IPS DF 4.7 (cell line): ENCODE results near the gene CDKL4.
"Not testable (repeated sequence)": the region's sequence is repeated elsewhere in the genome, so short reads cannot be mapped to it uniquely, and the experiment has no call there.

Experiments
- DNase-seq: peaks from one replicate; pipeline ENCODE4 v3.0.0-alpha.2; 2013; ENCODE audit warnings: low spot score; ENCODE audit errors: extremely low read depth

Gene CDKL4

DNA sequence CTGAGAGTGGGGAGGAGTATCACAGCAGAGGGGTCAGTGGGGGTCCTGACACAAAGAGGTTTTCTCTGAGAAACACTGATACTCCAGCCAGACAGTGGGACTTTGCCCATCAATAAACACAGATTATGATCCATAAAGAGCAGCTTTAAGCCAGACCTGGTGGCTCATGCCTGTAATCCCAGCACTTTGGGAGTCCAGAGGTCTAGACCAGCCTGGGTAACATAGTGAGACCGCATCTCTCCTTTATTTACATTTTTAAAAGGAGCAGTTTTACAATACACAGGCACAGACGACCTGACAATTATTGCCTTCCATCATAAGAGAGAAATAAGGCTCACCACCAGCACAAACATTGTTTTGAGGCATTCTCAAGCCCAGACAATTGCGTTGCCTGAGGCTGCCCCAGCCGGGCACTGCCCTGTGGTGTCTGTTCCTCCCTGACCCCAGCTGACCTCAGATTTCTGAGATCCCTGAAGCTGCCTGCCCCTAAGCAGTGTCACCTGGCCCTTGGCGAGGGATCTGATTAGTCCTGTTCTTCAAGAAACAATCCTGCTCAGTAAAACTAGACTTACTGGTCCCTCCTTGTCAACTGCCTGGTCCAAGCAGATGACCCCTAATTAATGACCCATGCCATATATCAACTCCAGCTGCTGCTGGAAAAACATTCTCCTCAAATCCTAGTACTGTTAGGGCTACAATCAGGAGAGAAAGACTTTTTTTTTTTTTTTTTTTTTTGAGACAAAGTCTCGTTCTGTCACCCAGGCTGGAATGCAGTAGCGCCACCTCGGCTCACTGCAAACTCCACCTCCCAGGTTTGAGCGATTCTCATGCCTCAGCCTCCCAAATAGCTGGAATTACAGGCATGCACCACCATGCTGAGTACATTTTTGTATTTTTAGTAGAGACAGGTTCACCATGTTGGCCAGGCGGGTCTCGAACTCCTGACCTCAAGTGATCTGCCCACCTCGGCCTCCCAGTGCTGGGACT is 63.5 kb downstream of the CDKL4 start:
- no peak for DNase-seq

DNA sequence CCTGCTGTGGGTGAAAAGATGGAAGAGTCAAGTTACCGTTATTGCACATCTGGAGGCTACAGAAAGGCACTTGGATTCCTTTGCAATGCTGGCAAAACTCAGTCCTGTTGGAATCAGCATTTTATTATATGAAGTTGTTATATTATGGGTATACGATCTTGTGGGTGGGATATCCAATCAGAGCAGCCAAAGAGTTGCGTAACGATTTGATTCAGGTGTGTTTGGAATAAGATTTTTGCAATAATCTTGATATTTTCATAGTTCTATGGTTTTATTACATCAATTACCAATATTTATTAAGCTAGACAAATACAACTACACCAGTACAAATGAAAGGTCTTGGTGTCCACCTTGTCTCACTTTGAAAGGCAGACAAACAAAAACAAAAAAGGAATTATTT is 65.0 kb downstream of the CDKL4 start:
- no peak for DNase-seq

DNA sequence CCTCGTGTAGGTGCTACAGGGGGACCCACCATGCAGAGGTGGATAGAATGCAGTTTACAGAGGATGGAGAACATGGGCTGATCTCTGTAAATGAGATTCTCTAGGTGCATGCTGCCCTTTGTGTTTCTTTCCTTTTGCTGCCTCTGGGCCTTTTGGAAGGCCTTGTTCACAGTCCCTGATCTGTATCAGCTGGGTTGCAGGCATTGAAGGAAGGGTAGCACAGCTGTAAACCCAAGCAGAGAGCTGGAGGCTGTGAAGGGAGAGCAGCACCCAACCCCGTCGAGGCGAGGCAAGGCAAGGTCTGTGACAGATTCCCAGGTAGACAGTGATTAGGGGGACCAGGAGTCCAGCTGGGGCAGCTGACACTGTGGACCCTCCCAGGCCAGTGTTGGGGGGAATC is 66.8 kb downstream of the CDKL4 start:
- DNase-seq, result no peak

DNA sequence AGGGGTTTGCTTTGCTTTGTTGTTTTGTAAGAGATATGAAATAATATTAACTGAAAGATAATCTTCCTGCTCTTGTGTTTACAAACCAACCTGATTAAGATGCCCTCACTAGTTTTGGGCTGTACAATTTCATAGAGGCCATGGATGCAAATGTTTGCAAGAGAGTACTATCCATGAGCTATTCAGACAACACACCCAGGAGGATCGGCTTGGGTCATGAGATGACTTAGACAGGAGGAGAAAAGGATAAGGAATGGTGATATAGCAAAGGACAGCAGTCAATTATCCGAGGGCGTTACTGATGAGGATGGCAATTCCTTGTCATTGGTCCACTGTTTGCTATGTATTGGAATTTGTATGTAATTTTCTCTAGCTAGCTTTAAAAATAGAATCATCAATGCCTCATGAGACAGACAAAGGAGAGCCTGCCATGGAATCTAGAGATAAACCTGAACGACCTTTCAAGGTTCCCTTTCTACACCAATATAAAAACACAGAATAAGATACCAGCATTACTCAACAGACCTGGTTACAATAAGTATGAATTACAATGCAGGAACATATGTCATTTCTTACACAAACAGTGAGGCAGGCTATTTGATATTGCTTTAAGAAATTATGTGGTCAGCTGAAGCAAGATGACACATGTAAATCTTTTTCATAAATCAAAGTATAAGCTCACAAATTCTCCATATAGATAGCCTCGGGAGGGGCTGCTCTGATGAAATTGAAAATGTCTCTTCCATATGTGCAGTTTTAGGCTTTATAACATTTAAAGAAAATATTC is 68.6 kb downstream of the CDKL4 start:
- no peak for DNase-seq

DNA sequence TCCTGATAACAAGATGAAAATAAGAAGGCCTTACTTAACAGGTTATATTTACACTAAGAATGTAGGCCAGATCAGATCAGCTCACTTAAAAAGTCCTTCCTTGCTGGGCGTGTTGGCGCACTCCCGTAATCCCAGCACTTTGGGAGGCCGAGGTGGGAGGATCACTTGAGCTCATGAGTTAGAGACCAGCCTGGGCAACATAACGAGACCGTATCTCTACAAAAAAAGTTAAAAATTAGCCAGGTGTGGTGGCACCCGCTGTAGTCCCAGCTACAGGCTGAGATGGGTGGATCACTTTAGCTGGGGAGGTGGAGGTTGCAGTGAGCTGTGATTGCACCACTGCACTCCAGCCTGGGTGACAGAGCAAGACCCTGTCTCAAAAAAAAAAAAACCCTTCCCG is 69.7 kb downstream of the CDKL4 start:
- no peak for DNase-seq

DNA sequence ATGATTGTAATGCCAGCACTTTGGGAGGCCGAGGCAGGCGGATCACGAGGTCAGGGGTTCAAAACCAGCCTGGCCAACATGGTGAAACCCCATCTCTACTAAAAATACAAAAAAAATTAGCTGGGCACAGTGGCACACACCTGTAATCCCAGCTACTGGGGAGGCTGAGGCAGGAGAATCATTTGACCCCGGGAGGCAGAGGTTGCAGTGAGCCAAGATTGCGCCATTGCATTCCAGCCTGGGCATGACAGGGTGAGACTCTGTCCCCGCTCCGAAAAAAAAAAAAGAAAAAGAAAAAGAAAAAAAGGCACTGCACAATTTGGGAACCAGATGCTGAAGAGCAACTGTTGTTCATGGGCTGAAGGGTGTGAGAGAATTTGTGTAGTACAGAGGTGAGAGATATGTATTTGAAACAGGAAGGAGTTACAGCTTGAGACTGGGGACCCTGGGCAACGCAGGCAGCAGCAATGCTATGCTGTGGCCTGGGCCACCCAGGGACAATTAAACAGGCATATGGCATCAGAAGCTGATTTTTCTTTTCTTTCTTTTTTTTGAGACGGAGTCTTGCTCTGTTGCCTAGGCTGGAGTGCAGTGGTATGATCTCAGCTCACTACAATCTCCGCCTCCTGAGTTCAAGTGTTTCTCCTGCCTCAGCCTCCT is 71.6 kb downstream of the CDKL4 start:
- not testable (repeated sequence) for DNase-seq

DNA sequence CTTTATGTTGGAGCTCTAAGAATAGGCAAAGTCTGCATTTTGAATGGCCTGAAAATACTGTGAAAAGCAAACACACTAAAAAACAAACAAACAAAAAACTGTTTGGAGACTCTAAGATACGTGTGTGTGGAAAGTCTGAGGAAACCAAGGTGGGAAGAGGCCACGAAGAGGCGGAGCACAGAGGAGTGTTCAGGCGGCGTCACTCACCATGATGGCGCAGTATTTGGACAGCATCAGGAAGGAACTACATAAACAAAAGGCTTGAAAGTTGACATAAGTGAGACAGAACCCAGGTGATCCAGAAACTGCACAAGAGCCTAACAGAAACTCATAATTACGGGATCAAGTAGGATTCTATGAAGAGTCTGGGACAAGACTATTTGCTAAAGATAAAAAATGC is 72.1 kb downstream of the CDKL4 start:
- no peak for DNase-seq

DNA sequence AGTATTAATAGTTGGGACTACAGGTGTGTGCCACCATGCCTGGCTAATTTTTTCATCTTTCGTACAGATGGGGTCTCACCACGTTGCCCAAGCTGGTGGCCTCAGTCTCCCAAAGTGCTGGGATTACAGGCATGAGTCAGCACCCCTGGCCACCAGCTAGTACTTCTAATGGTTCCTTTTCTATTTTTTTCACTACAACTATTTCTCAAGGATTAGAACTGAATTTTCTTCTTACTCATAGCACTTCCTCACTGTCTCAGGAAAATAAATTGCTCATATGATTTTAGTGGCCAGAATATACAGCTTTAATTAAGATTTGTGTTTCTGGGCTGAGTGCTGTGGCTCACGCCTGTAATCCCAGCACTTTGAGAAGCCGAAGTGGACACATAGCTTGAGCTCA is 79.7 kb downstream of the CDKL4 start:
- DNase-seq, result no peak

DNA sequence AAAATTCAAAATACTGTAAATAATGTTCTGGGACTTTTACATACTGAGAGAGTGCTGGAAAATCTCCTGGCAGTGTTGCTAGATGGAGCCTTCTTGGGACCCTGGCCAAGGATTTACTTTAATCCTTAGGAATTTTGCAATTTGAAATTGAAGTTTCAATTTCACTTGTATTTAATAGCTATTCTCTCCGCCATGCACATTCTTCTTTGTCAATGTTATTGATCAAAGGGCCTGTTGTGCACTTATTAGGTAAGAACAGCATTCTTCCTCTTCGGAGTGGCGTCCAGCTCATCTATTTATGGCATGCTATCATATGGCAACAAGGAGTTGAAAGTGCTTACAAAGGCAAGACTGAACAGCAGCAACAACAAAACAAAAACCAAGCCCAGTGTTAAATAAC is 82.8 kb downstream of the CDKL4 start:
- no peak for DNase-seq

DNA sequence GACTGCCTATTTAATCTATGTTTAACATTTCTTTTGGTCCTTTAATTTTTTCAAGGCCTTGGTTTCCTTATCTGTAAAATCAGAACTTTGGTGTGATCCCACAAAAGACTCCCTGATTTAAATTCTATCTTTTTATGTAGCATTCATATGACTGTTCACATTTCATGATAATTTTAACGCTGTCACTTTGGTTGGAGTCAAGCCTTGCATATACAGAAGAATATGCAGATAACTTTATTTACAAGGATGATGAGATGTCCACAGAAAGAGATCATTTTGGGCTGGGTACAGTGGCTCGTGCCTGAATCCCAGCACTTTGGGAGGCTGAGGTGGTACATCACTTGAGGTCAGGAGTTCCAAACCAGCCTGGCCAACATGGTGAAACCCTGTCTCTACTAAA is 84.5 kb downstream of the CDKL4 start:
- no peak for DNase-seq

DNA sequence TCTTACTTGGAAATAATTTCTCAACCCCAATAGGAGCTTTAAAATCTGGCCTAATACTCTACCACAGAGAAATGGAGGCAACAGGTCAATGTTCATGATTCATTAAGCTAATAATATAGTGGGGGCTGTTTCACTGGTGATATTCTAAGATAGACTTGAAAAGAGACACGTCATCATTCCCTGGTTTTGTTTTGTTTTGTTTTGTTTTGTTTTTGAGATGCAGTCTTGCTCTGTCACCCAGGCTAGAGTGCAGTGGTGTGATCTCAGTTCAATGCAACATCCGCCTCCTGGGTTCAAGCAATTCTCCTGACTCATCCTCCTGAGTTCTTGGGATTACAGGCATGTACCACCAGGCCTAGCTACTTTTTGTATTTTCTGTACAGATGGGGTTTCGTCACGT is 85.4 kb downstream of the CDKL4 start:
- DNase-seq, result no peak

DNA sequence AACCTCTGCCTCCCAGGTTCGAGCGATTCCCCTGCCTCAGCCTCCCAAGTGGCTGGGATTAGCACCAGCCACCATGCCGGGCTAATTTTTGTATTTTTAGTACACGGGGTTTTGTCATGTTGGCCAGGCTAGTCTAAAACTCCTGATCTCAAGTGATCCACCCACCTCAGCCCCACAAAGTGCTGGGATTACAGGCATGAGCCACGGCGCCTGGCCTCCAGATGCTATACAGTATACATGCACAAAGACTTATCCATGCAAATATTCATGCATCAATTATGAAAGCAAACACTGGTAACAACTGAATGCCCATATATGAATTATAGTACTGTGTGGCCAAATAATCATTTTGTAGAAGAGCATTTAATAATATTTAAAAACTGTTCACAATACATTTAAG is 86.9 kb downstream of the CDKL4 start:
- no peak for DNase-seq

DNA sequence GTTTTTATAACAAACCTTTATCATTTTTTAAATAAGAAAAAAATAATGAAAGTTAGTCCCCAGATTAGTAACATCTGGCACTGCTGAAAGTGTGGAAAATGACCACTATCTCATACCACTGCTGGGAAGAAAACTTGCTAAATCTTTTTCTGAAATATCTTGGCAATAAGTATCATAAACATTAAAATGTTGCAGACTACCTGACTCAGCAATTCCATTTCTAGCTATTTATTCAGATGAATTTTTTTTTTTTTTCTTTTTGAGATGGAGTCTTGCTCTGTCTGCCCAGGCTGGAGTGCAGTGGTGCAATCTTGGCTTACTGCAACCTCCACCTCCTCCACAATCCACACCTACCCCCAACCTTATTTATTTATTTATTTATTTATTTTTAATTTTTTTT is 87.7 kb downstream of the CDKL4 start:
- no peak for DNase-seq

DNA sequence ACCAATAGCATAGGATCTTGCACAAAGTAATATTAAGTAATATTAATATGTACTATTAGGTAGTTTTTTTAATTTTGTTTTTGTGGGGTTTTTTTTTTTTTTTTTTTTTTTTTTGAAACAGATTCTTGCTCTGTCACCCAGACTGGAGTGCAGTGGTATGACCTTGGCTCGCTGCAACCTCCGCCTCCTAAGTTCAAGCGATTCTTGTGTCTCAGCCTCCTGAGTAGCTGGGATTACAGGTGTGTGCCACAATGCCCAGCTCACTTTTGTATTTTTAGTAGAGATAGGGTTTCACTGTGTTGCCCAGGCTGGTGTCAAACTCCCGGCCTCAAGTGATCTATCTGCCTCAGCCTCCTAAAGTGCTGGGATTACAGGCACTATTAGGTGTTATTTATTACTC is 88.2 kb downstream of the CDKL4 start:
- DNase-seq, result not testable (repeated sequence)

DNA sequence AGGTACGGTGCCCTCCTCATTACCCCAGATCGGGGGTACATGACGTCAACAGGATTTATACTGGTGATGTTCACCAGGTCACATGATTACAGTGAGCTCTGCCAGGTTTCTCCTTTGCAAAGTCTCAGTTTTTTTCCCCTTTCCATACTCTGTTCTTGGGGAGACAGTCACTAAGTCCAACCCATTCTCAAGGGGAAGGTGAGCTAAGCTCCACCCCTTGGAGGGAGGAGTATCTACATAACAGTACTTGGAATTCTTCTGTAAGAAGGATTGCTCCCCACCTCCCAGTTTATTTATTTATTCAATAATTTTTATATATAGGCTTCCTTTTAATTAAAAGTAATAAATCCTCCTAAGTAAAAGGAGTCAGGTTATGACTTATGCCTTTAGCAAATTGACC is 88.8 kb downstream of the CDKL4 start:
- DNase-seq, result no peak

DNA sequence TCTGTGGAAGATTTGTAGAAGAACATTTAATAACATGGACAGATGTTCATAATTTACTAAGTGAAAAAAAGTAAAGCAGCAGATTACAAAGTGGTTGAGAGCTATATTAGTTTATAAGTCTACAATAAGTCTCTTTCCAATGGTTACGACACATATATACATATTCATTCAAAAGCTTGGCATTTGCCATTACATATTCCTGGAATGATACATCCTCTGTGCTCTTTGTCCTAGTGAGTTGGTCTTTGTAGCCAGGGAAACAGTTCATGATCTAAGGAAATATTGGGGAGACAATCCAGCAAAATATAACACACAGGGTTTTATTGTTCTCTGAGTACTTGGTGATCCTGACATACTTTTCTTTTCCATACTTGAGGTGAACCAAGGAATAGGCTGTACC is 90.5 kb downstream of the CDKL4 start:
- no peak for DNase-seq

DNA sequence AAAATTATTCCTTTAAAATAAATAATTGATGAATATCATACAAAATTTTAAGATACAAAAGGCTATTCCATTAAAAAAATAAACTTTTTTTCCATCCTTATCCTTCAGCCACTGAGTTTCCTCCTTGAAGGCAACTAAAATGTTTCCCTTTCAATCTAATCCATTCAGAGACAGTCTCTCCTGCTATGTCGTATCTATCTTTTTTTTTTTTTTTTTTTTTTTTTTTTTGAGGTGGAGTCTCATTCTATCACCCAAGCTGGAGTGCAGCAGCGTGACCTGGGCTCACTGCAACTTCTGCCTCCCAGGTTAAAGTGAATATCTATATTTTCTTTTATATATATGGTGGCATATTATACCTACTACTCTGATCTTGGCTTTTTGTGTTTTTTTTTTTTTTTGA is 91.3 kb downstream of the CDKL4 start:
- DNase-seq, result no peak

DNA sequence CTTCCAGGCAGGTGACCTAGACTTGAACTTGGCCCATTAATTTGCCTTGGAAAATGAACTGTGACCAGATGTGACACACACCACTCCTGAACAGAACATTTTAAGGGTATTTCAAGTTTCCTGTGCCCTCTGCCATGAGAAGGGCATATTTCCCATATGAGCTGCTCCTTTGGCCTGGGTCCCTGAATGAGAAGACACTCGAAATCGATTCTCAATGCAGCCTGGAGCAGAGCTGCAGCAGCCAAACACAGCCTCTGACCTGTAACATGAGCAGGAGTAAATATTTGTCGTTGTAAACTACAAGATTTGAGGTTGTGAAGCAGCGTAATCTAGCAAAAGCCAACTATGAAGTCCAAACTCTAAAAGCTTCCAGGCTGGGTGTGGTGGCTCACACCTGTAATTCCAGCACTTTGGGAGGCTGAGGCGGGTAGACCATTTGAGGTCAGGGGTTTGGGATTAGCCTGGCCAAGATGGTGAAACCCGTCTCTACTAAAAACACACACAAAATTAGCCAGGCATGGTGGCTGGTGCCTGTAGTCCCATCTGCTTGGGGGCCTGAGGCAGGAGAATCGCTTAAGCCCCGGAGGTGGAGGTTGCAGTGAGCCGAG is 92.8 kb downstream of the CDKL4 start:
- no peak for DNase-seq

DNA sequence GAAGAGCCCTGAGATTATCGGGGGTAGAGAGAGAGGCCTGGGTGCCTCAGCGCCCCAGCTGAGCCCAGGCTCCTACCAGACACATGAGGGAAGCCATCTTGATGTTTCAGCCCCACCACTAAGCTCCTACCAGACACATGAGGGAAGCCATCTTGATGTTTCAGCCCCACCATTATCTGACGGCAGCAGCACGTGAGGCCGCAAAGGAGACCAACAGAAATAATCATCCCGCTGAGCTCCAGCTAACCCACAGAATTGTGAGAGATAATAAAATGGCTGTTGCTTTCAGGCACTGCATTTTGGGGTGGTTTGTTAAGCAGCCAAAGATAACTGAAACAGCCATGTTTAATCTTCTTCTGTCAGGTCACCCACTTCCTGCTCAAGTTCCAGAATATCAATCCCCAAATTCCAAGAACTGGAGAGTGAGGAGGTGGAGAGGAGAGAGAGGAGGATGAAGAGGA is 93.6 kb downstream of the CDKL4 start:
- DNase-seq, result no peak

DNA sequence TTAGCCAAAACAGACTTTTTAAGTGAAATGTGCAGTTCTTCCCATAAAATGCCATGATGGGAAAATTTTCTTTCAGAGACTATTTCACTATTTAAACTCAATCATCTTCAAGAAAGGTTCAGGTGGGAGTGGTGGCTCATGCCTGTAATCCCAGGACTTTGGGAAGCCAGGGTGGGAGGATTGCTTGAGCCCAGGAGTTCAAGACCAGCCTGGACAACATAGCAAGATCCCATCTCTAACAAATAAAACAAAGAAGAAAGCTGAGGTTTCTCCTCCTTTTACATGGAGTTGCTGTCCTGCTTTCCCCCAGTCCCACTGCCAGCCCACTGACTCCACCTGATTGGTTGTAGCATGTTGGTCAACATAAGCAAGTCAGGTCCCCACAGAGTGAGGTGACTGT is 97.1 kb downstream of the CDKL4 start:
- DNase-seq, result no peak

DNA sequence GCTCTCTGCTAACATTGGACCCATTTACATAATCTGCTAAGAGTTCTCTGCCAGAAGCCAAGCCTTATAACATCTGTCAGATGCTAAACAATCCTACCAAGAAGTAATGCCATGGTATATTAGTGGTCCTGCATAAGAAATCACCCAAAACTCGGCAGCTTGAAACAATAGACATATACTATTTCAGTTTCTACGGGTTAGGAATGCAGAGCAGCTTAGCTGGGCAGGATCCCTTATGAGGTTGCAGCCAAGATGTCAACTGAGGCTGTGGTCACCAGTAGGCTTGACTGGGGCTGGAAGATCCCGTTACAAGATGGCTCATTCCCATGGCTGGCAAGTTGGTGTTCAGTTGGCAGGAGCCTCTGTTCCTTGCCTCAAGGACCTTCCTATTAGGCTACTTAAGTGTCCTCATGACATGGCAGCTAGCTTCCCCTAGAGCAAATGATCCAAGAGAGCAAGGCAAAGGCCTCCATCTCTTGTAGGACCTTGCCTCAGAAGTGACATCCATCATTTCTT is 97.8 kb downstream of the CDKL4 start:
- no peak for DNase-seq
